Endodermal cell (in vitro differentiated cells): ENCODE measurements around the gene NEB. TPM values are rescaled to one million over a fixed set of nuclear protein-coding genes. Genes with fewer than 3 reads are reported as not detected.

Experiments used
- DNase-seq: peaks from one replicate; pipeline ENCODE4 v3.0.0-alpha.2; 2017
- H3K27ac ChIP-seq: 2 replicates; pipeline ENCODE4 v1.5.1; 2013; ENCODE audit warnings: mild to moderate bottlenecking, low read depth, low read length, moderate library complexity
- H3K27me3 ChIP-seq: 2 replicates; pipeline ENCODE4 v1.6.1; 2013; ENCODE audit warnings: mild to moderate bottlenecking, low read length, moderate library complexity; ENCODE audit not compliant: insufficient read depth, control insufficient read depth, poor library complexity, severe bottlenecking
- H3K36me3 ChIP-seq: 2 replicates; pipeline ENCODE4 v1.7.0; 2013; ENCODE audit warnings: mild to moderate bottlenecking, low read length, moderate library complexity; ENCODE audit not compliant: control insufficient read depth, insufficient read depth
- H3K4me1 ChIP-seq: one replicate; pipeline ENCODE4 v1.7.0; 2013; ENCODE audit warnings: low read length; ENCODE audit not compliant: control insufficient read depth, insufficient read depth
- H3K4me3 ChIP-seq: 2 replicates; pipeline ENCODE4 v1.5.1; 2013; ENCODE audit warnings: mild to moderate bottlenecking, low read length, moderate library complexity
- H3K9ac ChIP-seq: 2 replicates; pipeline ENCODE4 v1.6.1; 2013; ENCODE audit warnings: mild to moderate bottlenecking, low read length, moderate library complexity; ENCODE audit not compliant: poor library complexity, severe bottlenecking; ENCODE audit errors: extremely low read depth
- H3K9me3 ChIP-seq: 2 replicates; pipeline ENCODE4 v1.6.1; 2013; ENCODE audit warnings: mild to moderate bottlenecking, low read length, moderate library complexity; ENCODE audit not compliant: control insufficient read depth
- H3K27ac Mint-ChIP-seq: 2 replicates; pipeline ENCODE4 v1.8.0; 2020; ENCODE audit warnings: mixed read lengths
- H3K27me3 Mint-ChIP-seq: 2 replicates; pipeline ENCODE4 v1.8.0; 2021; ENCODE audit warnings: mild to moderate bottlenecking, mixed read lengths; ENCODE audit not compliant: insufficient read depth
- H3K36me3 Mint-ChIP-seq: 2 replicates; pipeline ENCODE4 v1.8.0; 2020; ENCODE audit warnings: low read depth, mixed read lengths
- H3K4me1 Mint-ChIP-seq: 2 replicates; pipeline ENCODE4 v1.8.0; 2020; ENCODE audit warnings: mixed read lengths
- H3K4me3 Mint-ChIP-seq: 2 replicates; pipeline ENCODE4 v1.8.0; 2020; ENCODE audit warnings: mild to moderate bottlenecking, moderate library complexity, mixed read lengths
- H3K9me3 Mint-ChIP-seq: 2 replicates; pipeline ENCODE4 v1.8.0; 2020; ENCODE audit warnings: mild to moderate bottlenecking, mixed read lengths
- WGBS, 2 experiments: methylation state at CpG; one replicate each; pipeline versions ENCODE4 v1.1.5 to v1.1.7; 2013; ENCODE audit warnings: missing lambda C conversion rate in 2 of 2, mixed read lengths in 1 of 2; ENCODE audit not compliant: insufficient coverage in 1 of 2, insufficient read length in 1 of 2; 5-methylcytosine and 5-hydroxymethylcytosine counted together
- total RNA-seq, 2 donors: library from RNA; stranded (reverse); fragmentation: NEBNext Ultra II Directional in 1 of 2; extraction: Animal tissue kit (Norgen Biotek cat#: 25700) in 1 of 2; gene quantifications; 2 replicates in 1 of 2; 3 replicates in 1 of 2; pipeline ENCODE4 v1.2.1, GENCODE V29; 2021
- TF ChIP-seq, protein P1 (sequence below): fragments of 200-600 bp; sonication (generic); conservative IDR thresholded peaks from 2 replicates; pipeline ENCODE4 v1.5.0; 2021; ENCODE audit warnings: antibody characterized with exemption, mild to moderate bottlenecking

The NEB gene
- total RNA-seq, 2 donors from 2014 or later = 4.4 to 5.4 TPM

DNA sequence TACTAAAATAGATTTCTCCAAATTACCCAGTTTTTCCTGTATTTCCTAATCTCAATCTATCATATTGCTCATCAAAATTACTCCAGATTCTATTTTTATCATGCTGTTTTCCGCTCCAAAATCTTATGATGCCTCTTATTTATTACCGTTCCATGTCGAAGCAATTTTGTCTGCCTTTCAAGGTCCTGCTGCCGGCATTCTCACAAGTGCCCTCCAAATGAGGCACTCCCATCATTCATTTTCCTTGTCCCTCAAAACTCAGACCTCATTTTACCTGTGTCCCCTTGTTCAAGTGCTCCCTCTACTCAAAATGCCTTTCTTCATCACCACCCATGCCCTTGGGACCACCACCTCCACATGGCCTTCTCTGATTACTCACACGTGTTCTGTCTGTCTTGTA is 13.1 kb downstream of the NEB start:
- Mint-ChIP-seq H3K36me3 (peaks cover 15% of the 10 kb centered on the region), H3K4me3 (no peak overlapping the region), H3K27ac (no peak overlapping the region), H3K27me3 (no peaks in the 10 kb centered on the region), H3K4me1 (peaks cover 3% of the 10 kb centered on the region), H3K9me3 (no peaks in the 10 kb centered on the region)
- H3K4me3 ChIP-seq = no peak overlapping the region
- no peaks in the 10 kb centered on the region for H3K4me1 ChIP-seq
- no peaks in the 10 kb centered on the region for H3K36me3 ChIP-seq
- no peak for DNase-seq
- no peaks in the 10 kb centered on the region for H3K9me3 ChIP-seq
- no peak overlapping the region for H3K27ac ChIP-seq
- TF ChIP-seq, protein P1, sequence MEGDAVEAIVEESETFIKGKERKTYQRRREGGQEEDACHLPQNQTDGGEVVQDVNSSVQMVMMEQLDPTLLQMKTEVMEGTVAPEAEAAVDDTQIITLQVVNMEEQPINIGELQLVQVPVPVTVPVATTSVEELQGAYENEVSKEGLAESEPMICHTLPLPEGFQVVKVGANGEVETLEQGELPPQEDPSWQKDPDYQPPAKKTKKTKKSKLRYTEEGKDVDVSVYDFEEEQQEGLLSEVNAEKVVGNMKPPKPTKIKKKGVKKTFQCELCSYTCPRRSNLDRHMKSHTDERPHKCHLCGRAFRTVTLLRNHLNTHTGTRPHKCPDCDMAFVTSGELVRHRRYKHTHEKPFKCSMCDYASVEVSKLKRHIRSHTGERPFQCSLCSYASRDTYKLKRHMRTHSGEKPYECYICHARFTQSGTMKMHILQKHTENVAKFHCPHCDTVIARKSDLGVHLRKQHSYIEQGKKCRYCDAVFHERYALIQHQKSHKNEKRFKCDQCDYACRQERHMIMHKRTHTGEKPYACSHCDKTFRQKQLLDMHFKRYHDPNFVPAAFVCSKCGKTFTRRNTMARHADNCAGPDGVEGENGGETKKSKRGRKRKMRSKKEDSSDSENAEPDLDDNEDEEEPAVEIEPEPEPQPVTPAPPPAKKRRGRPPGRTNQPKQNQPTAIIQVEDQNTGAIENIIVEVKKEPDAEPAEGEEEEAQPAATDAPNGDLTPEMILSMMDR = no peak
- H3K9ac ChIP-seq = no peak overlapping the region
- H3K27me3 ChIP-seq = no peaks in the 10 kb centered on the region
- WGBS, 2 experiments = 94% methylated on average over 4 to 5 of the region's 5 CpGs

DNA sequence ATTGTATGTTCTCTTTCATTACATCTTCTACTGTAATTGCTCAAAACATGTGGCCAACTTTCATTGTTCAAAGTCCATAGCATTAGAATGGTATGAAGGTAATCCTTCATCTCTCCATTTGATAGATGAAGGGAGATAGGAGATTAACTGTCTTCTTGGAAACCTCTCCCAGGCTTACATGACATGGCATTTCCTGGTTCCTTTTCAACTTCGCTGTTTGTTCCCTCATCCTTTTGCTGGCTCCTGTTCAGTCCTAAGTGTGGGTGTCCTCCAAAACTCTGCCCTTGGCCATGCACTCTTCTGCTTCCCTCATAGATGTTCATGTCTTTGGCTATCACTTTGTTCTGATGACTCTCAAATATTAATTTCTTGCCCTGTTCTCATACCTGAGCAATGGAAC is 13.8 kb downstream of the NEB start:
- Mint-ChIP-seq H3K4me1 (peaks cover 3% of the 10 kb centered on the region), H3K27ac (no peak overlapping the region), H3K27me3 (no peaks in the 10 kb centered on the region), H3K9me3 (no peaks in the 10 kb centered on the region), H3K36me3 (peaks cover 15% of the 10 kb centered on the region), H3K4me3 (no peak overlapping the region)
- H3K9me3 ChIP-seq = no peaks in the 10 kb centered on the region
- no peaks in the 10 kb centered on the region for H3K4me1 ChIP-seq
- H3K4me3 ChIP-seq = no peak overlapping the region
- H3K27me3 ChIP-seq = no peaks in the 10 kb centered on the region
- no peak overlapping the region for H3K9ac ChIP-seq
- DNase-seq = no peak
- 90 to 100% methylated on average over 1 of the region's 1 CpG for WGBS, 2 experiments
- H3K36me3 ChIP-seq = no peaks in the 10 kb centered on the region
- no peak overlapping the region for H3K27ac ChIP-seq
- TF ChIP-seq, protein P1 = no peak

DNA sequence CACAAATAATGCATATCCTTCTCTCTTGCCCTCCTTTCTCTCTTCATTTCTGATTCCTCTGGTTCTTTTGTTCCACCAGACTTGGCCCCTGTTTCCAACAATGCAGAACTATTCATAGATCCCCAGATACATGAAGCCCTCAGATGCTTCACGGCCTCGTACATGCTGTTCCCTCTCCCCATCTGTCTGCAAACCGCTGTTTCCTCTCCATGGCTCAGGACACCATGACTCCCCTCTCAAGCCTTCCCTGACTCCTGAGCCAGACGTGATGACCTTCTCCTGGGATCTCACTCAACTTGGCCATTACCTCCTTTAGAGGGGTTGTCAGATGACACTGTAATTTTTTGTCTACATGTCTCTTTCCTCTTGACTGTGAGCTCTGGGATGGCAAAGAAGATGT is 15.5 kb downstream of the NEB start:
- Histone ChIP-seq H3K9ac (no peak overlapping the region), H3K27ac (no peak overlapping the region), H3K36me3 (no peaks in the 10 kb centered on the region), H3K27me3 (no peaks in the 10 kb centered on the region), H3K4me3 (no peak overlapping the region), H3K9me3 (no peaks in the 10 kb centered on the region), H3K4me1 (no peaks in the 10 kb centered on the region)
- Mint-ChIP-seq H3K36me3 (peaks cover 7% of the 10 kb centered on the region), H3K9me3 (no peaks in the 10 kb centered on the region), H3K4me1 (peaks cover 3% of the 10 kb centered on the region), H3K4me3 (no peak overlapping the region), H3K27ac (no peak overlapping the region), H3K27me3 (no peaks in the 10 kb centered on the region)
- DNase-seq = no peak
- TF ChIP-seq, protein P1 = no peak
- 93 to 94% methylated on average over 4 of the region's 4 CpGs for WGBS, 2 experiments
